ENCODE results near the gene ZNF385B.

Gene ZNF385B

GRCh38 chr2:179434357-179434756, 427.1 kb downstream of the ZNF385B start:
- DNase-seq (ENCODE audit: low spot score), result no peak
- in situ Hi-C loops (cut with MboI; ENCODE audit: low pct_unique_long_range_greater_than_20kb, low sequenced_read_pairs, unreplicated experiment), result no loop called here
- no peak for TF ChIP-seq CTCF (IDR thresholded peaks at IDR 0.05; ENCODE audit: extremely low read depth, insufficient read depth, missing control alignments)

GRCh38 chr2:179432751-179433150, 428.7 kb downstream of the ZNF385B start:
- no peak for DNase-seq (ENCODE audit: low spot score)
- no peak for TF ChIP-seq CTCF (IDR thresholded peaks at IDR 0.05; ENCODE audit: extremely low read depth, insufficient read depth, missing control alignments)
- in situ Hi-C loops (cut with MboI; ENCODE audit: low pct_unique_long_range_greater_than_20kb, low sequenced_read_pairs, unreplicated experiment), result no loop called here

GRCh38 chr2:179429597-179429996, 431.8 kb downstream of the ZNF385B start:
- DNase-seq (ENCODE audit: low spot score), result no peak
- no peak for TF ChIP-seq CTCF (IDR thresholded peaks at IDR 0.05; ENCODE audit: extremely low read depth, insufficient read depth, missing control alignments)
- in situ Hi-C loops (cut with MboI; ENCODE audit: low pct_unique_long_range_greater_than_20kb, low sequenced_read_pairs, unreplicated experiment), result no loop called here

GRCh38 chr2:179429060-179429471, 432.3 kb downstream of the ZNF385B start:
- DNase-seq (ENCODE audit: low spot score), result no peak
- no peak for TF ChIP-seq CTCF (IDR thresholded peaks at IDR 0.05; ENCODE audit: extremely low read depth, insufficient read depth, missing control alignments)
- in situ Hi-C loops (cut with MboI; ENCODE audit: low pct_unique_long_range_greater_than_20kb, low sequenced_read_pairs, unreplicated experiment), result no loop called here

GRCh38 chr2:179428649-179429048, 432.8 kb downstream of the ZNF385B start:
- DNase-seq (ENCODE audit: low spot score), result no peak
- no peak for TF ChIP-seq CTCF (IDR thresholded peaks at IDR 0.05; ENCODE audit: extremely low read depth, insufficient read depth, missing control alignments)
- in situ Hi-C loops (cut with MboI; ENCODE audit: low pct_unique_long_range_greater_than_20kb, low sequenced_read_pairs, unreplicated experiment), result no loop called here

- DNase-seq (ENCODE audit: low spot score), result no peak
- no peak for TF ChIP-seq CTCF (IDR thresholded peaks at IDR 0.05; ENCODE audit: extremely low read depth, insufficient read depth, missing control alignments)
- in situ Hi-C loops (cut with MboI; ENCODE audit: low pct_unique_long_range_greater_than_20kb, low sequenced_read_pairs, unreplicated experiment), result no loop called here
Observed at GRCh38 chr2:179427065-179427464, 434.3 kb downstream of the ZNF385B start.

- TF ChIP-seq CTCF (IDR thresholded peaks at IDR 0.05; ENCODE audit: extremely low read depth, insufficient read depth, missing control alignments), result no peak
Observed at GRCh38 chr2:179424571-179424970, 436.8 kb downstream of the ZNF385B start.

More at GRCh38 chr2:179424571-179424970, 436.8 kb downstream of the ZNF385B start:
- in situ Hi-C loops (cut with MboI; ENCODE audit: low pct_unique_long_range_greater_than_20kb, low sequenced_read_pairs, unreplicated experiment), result loop anchor here (25.0 kb wide), 1 partner anchor 313 kb away; no protein-coding TSS in a partner anchor
- DNase-seq (ENCODE audit: low spot score), result no peak
